HEK293 (cell line): Measurements from ENCODE around the gene IL22RA1.

Source experiments
- GLIS2 ChIP-seq: fragments of 450-650 bp; formaldehyde crosslinking; IDR thresholded peaks from 2 replicates; pipeline ENCODE4 v1.5.1; 2016; ENCODE audit warnings: missing biosample characterization, missing genetic modification characterization
- KLF17 ChIP-seq: fragments of 450-650 bp; formaldehyde crosslinking; IDR thresholded peaks from 2 replicates; pipeline ENCODE4 v1.5.1; 2016; ENCODE audit warnings: missing biosample characterization, missing genetic modification characterization
- KLF7 ChIP-seq: fragments of 450-650 bp; formaldehyde crosslinking; IDR thresholded peaks from 2 replicates; pipeline ENCODE4 v1.5.1; 2016; ENCODE audit warnings: missing biosample characterization, missing genetic modification characterization, borderline replicate concordance
- KLF8 ChIP-seq: fragments of 450-650 bp; formaldehyde crosslinking; IDR thresholded peaks from 2 replicates; pipeline ENCODE4 v1.5.1; 2016; ENCODE audit warnings: missing biosample characterization, missing genetic modification characterization
- MEIS1 ChIP-seq: sonication (generic); formaldehyde crosslinking; IDR thresholded peaks from 2 replicates; pipeline ENCODE4 v1.8.1; 2022; ENCODE audit warnings: missing genetic modification reagents, mild to moderate bottlenecking, borderline replicate concordance
- MYNN ChIP-seq: fragments of 450-650 bp; formaldehyde crosslinking; IDR thresholded peaks from 2 replicates; pipeline ENCODE4 v1.5.1; 2016; ENCODE audit warnings: missing biosample characterization, missing genetic modification characterization, borderline replicate concordance
- SP3 ChIP-seq: fragments of 450-650 bp; formaldehyde crosslinking; IDR thresholded peaks from 2 replicates; pipeline ENCODE4 v1.5.1; 2016; ENCODE audit warnings: missing biosample characterization, missing genetic modification characterization
- WT1 ChIP-seq: fragments of 450-650 bp; formaldehyde crosslinking; IDR thresholded peaks from 2 replicates; pipeline ENCODE4 v1.5.1; 2016; ENCODE audit warnings: missing biosample characterization, missing genetic modification characterization
- ZBTB11 ChIP-seq: fragments of 450-650 bp; formaldehyde crosslinking; conservative IDR thresholded peaks from 2 replicates; pipeline ENCODE4 v1.5.1; 2016; ENCODE audit warnings: low read depth, missing biosample characterization, missing genetic modification characterization
- ZEB2 ChIP-seq: fragments of 450-650 bp; formaldehyde crosslinking; IDR thresholded peaks from 2 replicates; pipeline ENCODE4 v1.5.1; 2016; ENCODE audit warnings: missing biosample characterization, missing genetic modification characterization
- ZFP3 ChIP-seq: fragments of 450-650 bp; formaldehyde crosslinking; IDR thresholded peaks from 2 replicates; pipeline ENCODE4 v1.5.1; 2016; ENCODE audit warnings: low read depth, missing biosample characterization, missing genetic modification characterization
- ZNF132 ChIP-seq: fragments of 450-650 bp; formaldehyde crosslinking; IDR thresholded peaks from 2 replicates; pipeline ENCODE4 v1.5.1; 2017; ENCODE audit warnings: missing biosample characterization, missing genetic modification characterization, borderline replicate concordance
- ZNF140 ChIP-seq: fragments of 450-650 bp; formaldehyde crosslinking; IDR thresholded peaks from 2 replicates; pipeline ENCODE4 v1.5.1; 2016; ENCODE audit warnings: missing biosample characterization, missing genetic modification characterization
- ZNF174 ChIP-seq: fragments of 450-650 bp; formaldehyde crosslinking; IDR thresholded peaks from 2 replicates; pipeline ENCODE4 v1.5.0; 2017; ENCODE audit warnings: missing biosample characterization, mild to moderate bottlenecking, missing genetic modification characterization
- ZNF19 ChIP-seq: fragments of 450-650 bp; formaldehyde crosslinking; IDR thresholded peaks from 2 replicates; pipeline ENCODE4; 2016; ENCODE audit warnings: missing biosample characterization, missing genetic modification characterization, low read depth
- ZNF2 ChIP-seq: fragments of 450-650 bp; formaldehyde crosslinking; IDR thresholded peaks from 2 replicates; pipeline ENCODE4 v1.5.1; 2016; ENCODE audit warnings: missing biosample characterization, missing genetic modification characterization
- ZNF239 ChIP-seq: fragments of 450-650 bp; formaldehyde crosslinking; IDR thresholded peaks from 2 replicates; pipeline ENCODE4 v1.5.1; 2016; ENCODE audit warnings: missing biosample characterization, missing genetic modification characterization
- ZNF24 ChIP-seq: fragments of 450-650 bp; formaldehyde crosslinking; IDR thresholded peaks from 2 replicates; pipeline ENCODE4 v1.5.1; 2016; ENCODE audit warnings: missing biosample characterization, missing genetic modification characterization
- ZNF335 ChIP-seq: fragments of 450-650 bp; formaldehyde crosslinking; conservative IDR thresholded peaks from 2 replicates; pipeline ENCODE4 v1.5.1; 2016; ENCODE audit warnings: missing biosample characterization, missing genetic modification characterization
- ZNF341 ChIP-seq: fragments of 450-650 bp; formaldehyde crosslinking; IDR thresholded peaks from 2 replicates; pipeline ENCODE4; 2016; ENCODE audit warnings: low read depth, missing biosample characterization, missing genetic modification characterization
- ZNF350 ChIP-seq: fragments of 450-650 bp; formaldehyde crosslinking; IDR thresholded peaks from 2 replicates; pipeline ENCODE4 v1.5.0; 2017; ENCODE audit warnings: missing biosample characterization, mild to moderate bottlenecking, missing genetic modification characterization
- ZNF394 ChIP-seq: fragments of 450-650 bp; formaldehyde crosslinking; IDR thresholded peaks from 2 replicates; pipeline ENCODE4 v1.5.1; 2016; ENCODE audit warnings: missing biosample characterization, missing genetic modification characterization, mild to moderate bottlenecking, moderate library complexity, borderline replicate concordance
- ZNF521 ChIP-seq: fragments of 450-650 bp; formaldehyde crosslinking; IDR thresholded peaks from 2 replicates; pipeline ENCODE4 v1.5.1; 2017; ENCODE audit warnings: missing biosample characterization, mild to moderate bottlenecking, missing genetic modification characterization
- ZNF529 ChIP-seq: fragments of 450-650 bp; formaldehyde crosslinking; IDR thresholded peaks from 2 replicates; pipeline ENCODE4 v1.5.1; 2017; ENCODE audit warnings: missing genetic modification characterization, missing biosample characterization; ENCODE audit not compliant: insufficient replicate concordance
- ZNF600 ChIP-seq: fragments of 450-650 bp; formaldehyde crosslinking; IDR thresholded peaks from 2 replicates; pipeline ENCODE4 v1.5.1; 2016; ENCODE audit warnings: missing biosample characterization, missing genetic modification characterization
- ZNF707 ChIP-seq: fragments of 450-650 bp; formaldehyde crosslinking; IDR thresholded peaks from 2 replicates; pipeline ENCODE4 v1.5.1; 2016; ENCODE audit warnings: missing biosample characterization, missing genetic modification characterization
- ZNF776 ChIP-seq: fragments of 450-650 bp; formaldehyde crosslinking; IDR thresholded peaks from 2 replicates; pipeline ENCODE4 v1.5.0; 2017; ENCODE audit warnings: missing biosample characterization, missing genetic modification characterization, borderline replicate concordance
- ZSCAN23 ChIP-seq: fragments of 450-650 bp; formaldehyde crosslinking; IDR thresholded peaks from 2 replicates; pipeline ENCODE4 v1.5.1; 2016; ENCODE audit warnings: missing biosample characterization, missing genetic modification characterization
- ZXDB ChIP-seq: fragments of 450-650 bp; formaldehyde crosslinking; IDR thresholded peaks from 2 replicates; pipeline ENCODE4 v1.5.1; 2016; ENCODE audit warnings: missing biosample characterization, missing genetic modification characterization
- TF ChIP-seq, protein P1 (sequence below): fragments of 450-650 bp; formaldehyde crosslinking; IDR thresholded peaks from 2 replicates; pipeline ENCODE4 v1.5.1; 2016; ENCODE audit warnings: missing biosample characterization, missing genetic modification characterization

The IL22RA1 gene

DNA sequence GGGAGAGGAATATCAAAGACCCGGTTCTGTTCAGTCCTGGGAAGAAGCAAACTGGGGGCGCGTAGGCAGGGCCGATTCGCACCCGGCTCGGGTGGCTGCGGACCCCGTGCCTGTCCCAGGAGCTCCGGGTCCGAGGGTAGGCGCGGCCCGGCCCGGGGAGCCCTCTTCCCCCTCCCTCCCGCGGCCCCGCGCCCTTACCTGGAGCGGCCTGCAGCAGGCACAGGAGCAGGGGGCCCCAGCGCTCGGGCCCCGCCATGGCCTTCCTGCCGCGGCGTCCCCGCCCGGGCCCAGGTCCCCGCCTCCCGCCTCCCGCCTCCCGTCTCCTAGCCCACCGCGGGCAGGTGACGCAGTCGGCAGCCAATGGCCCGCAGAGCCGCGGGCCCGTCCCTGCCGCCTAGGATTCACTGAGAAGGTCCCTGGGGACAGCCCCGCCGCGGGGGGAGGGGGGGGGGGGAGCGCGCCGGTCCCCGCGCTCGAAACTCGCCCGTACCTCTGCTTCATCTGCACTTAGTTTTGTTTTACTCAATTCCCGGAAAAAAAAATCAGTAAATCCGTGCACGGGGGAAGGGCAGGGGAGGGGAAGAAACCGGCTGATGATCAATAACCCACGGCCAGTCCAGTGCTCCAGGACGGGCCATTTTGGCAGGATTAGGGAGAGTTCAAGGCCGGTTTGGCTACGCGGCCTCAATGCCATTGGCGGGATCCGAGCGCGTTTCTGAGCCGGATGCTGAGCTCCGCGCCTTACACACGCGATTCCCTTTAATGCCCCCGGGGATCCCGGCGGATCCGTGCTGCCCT, 44.3 kb upstream of the IL22RA1 start, which contains the start of gene IFNLR1 (continued):
- no peak for TF ChIP-seq ZNF521 (tag by site-specific recombination)
- peak; percentile 52; the same call in 1 of the 2 replicates for TF ChIP-seq ZNF341 (tag by site-specific recombination)
- no peak for TF ChIP-seq MYNN (tag by site-specific recombination)
- no peak for TF ChIP-seq ZNF350 (tag by site-specific recombination)
- TF ChIP-seq ZNF335 (tag by site-specific recombination): peak; percentile 67
- TF ChIP-seq MEIS1: no peak
- TF ChIP-seq ZFP3 (tag by site-specific recombination): no peak; the same call in 1 of the 2 replicates
- TF ChIP-seq ZNF132 (tag by site-specific recombination): no peak
- TF ChIP-seq ZNF19 (tag by site-specific recombination): no peak
- no peak for TF ChIP-seq ZNF174 (tag by site-specific recombination)
- no peak for TF ChIP-seq ZNF140 (tag by site-specific recombination)
- no peak for TF ChIP-seq ZNF529 (tag by site-specific recombination)
- TF ChIP-seq KLF8: peak; percentile 66
- TF ChIP-seq ZNF24 (tag by site-specific recombination): peak; percentile 55; the same call in 1 of the 2 replicates
- no peak for TF ChIP-seq ZNF707 (tag by site-specific recombination)
- no peak for TF ChIP-seq ZNF394 (tag by site-specific recombination)
- TF ChIP-seq, protein P1, sequence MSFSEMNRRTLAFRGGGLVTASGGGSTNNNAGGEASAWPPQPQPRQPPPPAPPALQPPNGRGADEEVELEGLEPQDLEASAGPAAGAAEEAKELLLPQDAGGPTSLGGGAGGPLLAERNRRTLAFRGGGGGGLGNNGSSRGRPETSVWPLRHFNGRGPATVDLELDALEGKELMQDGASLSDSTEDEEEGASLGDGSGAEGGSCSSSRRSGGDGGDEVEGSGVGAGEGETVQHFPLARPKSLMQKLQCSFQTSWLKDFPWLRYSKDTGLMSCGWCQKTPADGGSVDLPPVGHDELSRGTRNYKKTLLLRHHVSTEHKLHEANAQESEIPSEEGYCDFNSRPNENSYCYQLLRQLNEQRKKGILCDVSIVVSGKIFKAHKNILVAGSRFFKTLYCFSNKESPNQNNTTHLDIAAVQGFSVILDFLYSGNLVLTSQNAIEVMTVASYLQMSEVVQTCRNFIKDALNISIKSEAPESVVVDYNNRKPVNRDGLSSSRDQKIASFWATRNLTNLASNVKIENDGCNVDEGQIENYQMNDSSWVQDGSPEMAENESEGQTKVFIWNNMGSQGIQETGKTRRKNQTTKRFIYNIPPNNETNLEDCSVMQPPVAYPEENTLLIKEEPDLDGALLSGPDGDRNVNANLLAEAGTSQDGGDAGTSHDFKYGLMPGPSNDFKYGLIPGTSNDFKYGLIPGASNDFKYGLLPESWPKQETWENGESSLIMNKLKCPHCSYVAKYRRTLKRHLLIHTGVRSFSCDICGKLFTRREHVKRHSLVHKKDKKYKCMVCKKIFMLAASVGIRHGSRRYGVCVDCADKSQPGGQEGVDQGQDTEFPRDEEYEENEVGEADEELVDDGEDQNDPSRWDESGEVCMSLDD (tag by site-specific recombination): 0 out of 2 replicates have a peak, but pooled peaks have one; percentile 19
- TF ChIP-seq KLF17 (tag by site-specific recombination): peak; percentile 52; the same call in 1 of the 2 replicates
- no peak for TF ChIP-seq ZNF239
- peak; percentile 66 for TF ChIP-seq ZXDB
- TF ChIP-seq ZNF600 (tag by site-specific recombination): peak; percentile 67
- TF ChIP-seq WT1 (tag by site-specific recombination): peak; percentile 39
- peak; percentile 85; the same call in 1 of the 2 replicates for TF ChIP-seq GLIS2
- TF ChIP-seq ZSCAN23 (tag by site-specific recombination): 0 out of 2 replicates have a peak, but pooled peaks have one; percentile 23
- TF ChIP-seq SP3 (tag by site-specific recombination): peak; percentile 63
- no peak for TF ChIP-seq ZNF2 (tag by site-specific recombination)
- no peak for TF ChIP-seq ZNF776 (tag by site-specific recombination)
- peak; percentile 72 for TF ChIP-seq ZEB2 (tag by site-specific recombination)
- TF ChIP-seq ZBTB11 (tag by site-specific recombination): 0 out of 2 replicates have a peak, but pooled peaks have one; percentile 16
- TF ChIP-seq KLF7 (tag by site-specific recombination): no peak
